Vagina (tissue), 2 donors: ENCODE measurements around the gene TEAD2.

ENCODE experiments used
- CTCF ChIP-seq, 3 experiments: fragments of 450-650 bp in 2 of 3; fragments of 200-600 bp in 1 of 3; sonication (generic) in 1 of 3; IDR thresholded peaks; one replicate each; pipeline ENCODE4 v1.5.1; 2017 to 2019; ENCODE audit warnings: antibody characterized with exemption in 3 of 3, mild to moderate bottlenecking in 2 of 3, moderate library complexity in 2 of 3
- POLR2A ChIP-seq, 2 donors: fragments of 450-650 bp; IDR thresholded peaks; one replicate each; pipeline ENCODE4 v1.6.1; 2017; ENCODE audit warnings: antibody characterized with exemption in 2 of 2, mild to moderate bottlenecking in 2 of 2, moderate library complexity in 2 of 2

- TF ChIP-seq CTCF (IDR thresholded peaks at IDR 0.05) (no peak), POLR2A (IDR thresholded peaks at IDR 0.05) (no peak)
These were observed 17.5 kb downstream of the TEAD2 start for GRCh38 chr19:49344505-49345423.
